Measurements from ENCODE around the gene SETBP1. TPM values are rescaled to one million over a fixed set of nuclear protein-coding genes. Genes with fewer than 3 reads are reported as not detected.

The SETBP1 gene
- total RNA-seq, 1 donor from 2014 or later: 12.0 TPM

- H3K9ac ChIP-seq: no peak overlapping the region
- peaks cover 23% of the 10 kb centered on the region for H3K36me3 Mint-ChIP-seq
- no peak overlapping the region for H3K27ac ChIP-seq
- no peak overlapping the region for H2AFZ ChIP-seq (replicated peaks)
- no peak overlapping the region for H3K27ac Mint-ChIP-seq
- peaks cover 41% of the 10 kb centered on the region for H3K4me1 Mint-ChIP-seq
- no peaks in the 10 kb centered on the region for H3K9me3 ChIP-seq (ENCODE audit: low read depth)
- peaks cover 27% of the 10 kb centered on the region for H3K9me3 Mint-ChIP-seq
- no peaks in the 10 kb centered on the region for H3K27me3 ChIP-seq
- no peak overlapping the region for H3K4me3 Mint-ChIP-seq
- H3K4me1 ChIP-seq: peaks cover 26% of the 10 kb centered on the region
- no peak for DNase-seq (ENCODE audit: low spot score)
- no peaks in the 10 kb centered on the region for H3F3A ChIP-seq (ENCODE audit: low read depth)
- H4K20me1 ChIP-seq (ENCODE audit: low read depth): peaks cover 9% of the 10 kb centered on the region
- peaks cover 10% of the 10 kb centered on the region for H3K79me2 ChIP-seq (ENCODE audit: low read depth)
- H3K4me2 ChIP-seq: no peak overlapping the region
- no peaks in the 10 kb centered on the region for H3K27me3 Mint-ChIP-seq (ENCODE audit: insufficient read depth, low read depth)
- TF ChIP-seq EZH2phosphoT487 (IDR thresholded peaks at IDR 0.05) (no peak), CTCF (IDR thresholded peaks at IDR 0.05) (no peak), EZH2 (IDR thresholded peaks at IDR 0.05) (no peak)
- no peak overlapping the region for H3K4me3 ChIP-seq
- no peaks in the 10 kb centered on the region for H3K36me3 ChIP-seq
Observed at GRCh38 chr18:44841752-44842587, 161.3 kb downstream of the SETBP1 start.

- H3K4me2 ChIP-seq: no peak overlapping the region
- Mint-ChIP-seq H3K27ac (no peak overlapping the region), H3K9me3 (peaks cover 27% of the 10 kb centered on the region)
Observed at GRCh38 chr18:44842588-44843412, 162.1 kb downstream of the SETBP1 start.

GRCh38 chr18:44844486-44844885 lies 163.8 kb downstream of the SETBP1 start:
- Mint-ChIP-seq H3K36me3 (peaks cover 26% of the 10 kb centered on the region), H3K9me3 (peaks cover 27% of the 10 kb centered on the region), H3K4me1 (peaks cover 37% of the 10 kb centered on the region), H3K27ac (no peak overlapping the region), H3K4me3 (no peak overlapping the region), H3K27me3 (ENCODE audit: insufficient read depth, low read depth) (peaks cover 2% of the 10 kb centered on the region)
- DNase-seq (ENCODE audit: low spot score): no peak
- no peaks in the 10 kb centered on the region for H3K9me3 ChIP-seq (ENCODE audit: low read depth)
- no peak overlapping the region for H3K27ac ChIP-seq
- peaks cover 5% of the 10 kb centered on the region for H3K4me1 ChIP-seq
- H3K4me2 ChIP-seq: no peak overlapping the region
- no peaks in the 10 kb centered on the region for H3K27me3 ChIP-seq
- H2AFZ ChIP-seq (replicated peaks): no peak overlapping the region
- H3F3A ChIP-seq (ENCODE audit: low read depth): no peaks in the 10 kb centered on the region
- no peak overlapping the region for H3K9ac ChIP-seq
- TF ChIP-seq EZH2phosphoT487 (IDR thresholded peaks at IDR 0.05) (no peak), EZH2 (IDR thresholded peaks at IDR 0.05) (no peak), CTCF (IDR thresholded peaks at IDR 0.05) (no peak)
- H3K79me2 ChIP-seq (ENCODE audit: low read depth): peaks cover 8% of the 10 kb centered on the region
- no peaks in the 10 kb centered on the region for H3K36me3 ChIP-seq
- H4K20me1 ChIP-seq (ENCODE audit: low read depth): no peaks in the 10 kb centered on the region
- H3K4me3 ChIP-seq: no peak overlapping the region

More at GRCh38 chr18:44842588-44843412, 162.1 kb downstream of the SETBP1 start:
- Mint-ChIP-seq H3K27me3 (ENCODE audit: insufficient read depth, low read depth) (no peaks in the 10 kb centered on the region), H3K4me3 (no peak overlapping the region), H3K36me3 (peaks cover 23% of the 10 kb centered on the region), H3K4me1 (peaks cover 40% of the 10 kb centered on the region)
- Histone ChIP-seq H3K36me3 (no peaks in the 10 kb centered on the region), H4K20me1 (ENCODE audit: low read depth) (peaks cover 5% of the 10 kb centered on the region), H3K27ac (no peak overlapping the region), H3F3A (ENCODE audit: low read depth) (no peaks in the 10 kb centered on the region), H3K4me3 (no peak overlapping the region), H3K27me3 (no peaks in the 10 kb centered on the region), H3K9ac (no peak overlapping the region), H2AFZ (replicated peaks) (no peak overlapping the region), H3K9me3 (ENCODE audit: low read depth) (no peaks in the 10 kb centered on the region), H3K79me2 (ENCODE audit: low read depth) (peaks cover 10% of the 10 kb centered on the region), H3K4me1 (peaks cover 18% of the 10 kb centered on the region)
- TF ChIP-seq CTCF (IDR thresholded peaks at IDR 0.05) (no peak), EZH2 (IDR thresholded peaks at IDR 0.05) (no peak), EZH2phosphoT487 (IDR thresholded peaks at IDR 0.05) (no peak)
- DNase-seq (ENCODE audit: low spot score): no peak

All from neural progenitor cell (in vitro differentiated cells).